ENCODE results near the gene SMAP2.

GRCh38 chr1:40338745-40339419 lies 34.6 kb upstream of the SMAP2 start:
- TF ChIP-seq POLR2A (IDR thresholded peaks at IDR 0.05; ENCODE audit: low read length) (no peak), GATA1 (IDR thresholded peaks at IDR 0.05; ENCODE audit: low read depth, low read length) (no peak)

Data from erythroblast (primary cell).